Loucy (cell line): Measurements from ENCODE around the gene SLC35F3.

ENCODE experiments used
- H2AFZ ChIP-seq: fragments of 200-600 bp; sonication (generic); 2 replicates; pipeline ENCODE4 v1.6.0; 2016; ENCODE audit warnings: antibody characterized with exemption, mild to moderate bottlenecking, low read length, moderate library complexity
- H3F3A ChIP-seq: fragments of 200-600 bp; 2 replicates; pipeline ENCODE4 v1.6.0; 2016; ENCODE audit warnings: antibody characterized with exemption, low read depth, mild to moderate bottlenecking
- H3K27me3 ChIP-seq: fragments of 200-600 bp; sonication (generic); 2 replicates; pipeline ENCODE4 v1.6.1; 2014; ENCODE audit warnings: low read length, mild to moderate bottlenecking; ENCODE audit not compliant: insufficient read depth, poor library complexity, severe bottlenecking
- H3K36me3 ChIP-seq: fragments of 200-600 bp; sonication (generic); 2 replicates; pipeline ENCODE4 v1.6.1; 2016; ENCODE audit warnings: low read length; ENCODE audit not compliant: insufficient read depth
- H3K4me1 ChIP-seq: fragments of 200-600 bp; sonication (generic); 2 replicates; pipeline ENCODE4 v1.5.1; 2014; ENCODE audit warnings: low read length, mild to moderate bottlenecking; ENCODE audit not compliant: insufficient read depth, poor library complexity, severe bottlenecking
- H3K4me2 ChIP-seq: fragments of 200-600 bp; sonication (generic); 2 replicates; pipeline ENCODE4 v1.6.0; 2014; ENCODE audit warnings: antibody characterized with exemption, low read length, low read depth, mild to moderate bottlenecking; ENCODE audit not compliant: poor library complexity, severe bottlenecking
- H3K4me3 ChIP-seq: fragments of 200-600 bp; sonication (generic); 2 replicates; pipeline ENCODE4 v1.5.1; 2014; ENCODE audit warnings: low read length, mild to moderate bottlenecking, mixed read lengths; ENCODE audit not compliant: poor library complexity, severe bottlenecking
- H3K79me2 ChIP-seq: fragments of 200-600 bp; sonication (generic); 2 replicates; pipeline ENCODE4 v1.6.1; 2014; ENCODE audit warnings: low read length; ENCODE audit not compliant: insufficient read depth
- H3K9ac ChIP-seq: fragments of 200-600 bp; sonication (generic); 2 replicates; pipeline ENCODE4 v1.6.0; 2014; ENCODE audit warnings: mild to moderate bottlenecking, low read depth, low read length, moderate library complexity; ENCODE audit not compliant: poor library complexity, severe bottlenecking
- H3K9me2 ChIP-seq: fragments of 200-600 bp; sonication (generic); replicated peaks from 2 replicates; pipeline ENCODE4 v1.6.1; 2016; ENCODE audit warnings: low read depth, low read length, mixed read lengths
- H3K9me3 ChIP-seq: fragments of 200-600 bp; sonication (generic); 2 replicates; pipeline ENCODE4 v1.6.1; 2014; ENCODE audit warnings: mild to moderate bottlenecking, antibody characterized with exemption, low read length, low read depth; ENCODE audit not compliant: insufficient read depth
- H4K20me1 ChIP-seq: fragments of 200-600 bp; sonication (generic); 2 replicates; pipeline ENCODE4 v1.6.0; 2014; ENCODE audit warnings: antibody characterized with exemption, low read length, mild to moderate bottlenecking; ENCODE audit not compliant: insufficient read depth, poor library complexity, severe bottlenecking
- EZH2phosphoT487 ChIP-seq: fragments of 200-600 bp; IDR thresholded peaks from 2 replicates; pipeline ENCODE4 v1.6.1; 2018; ENCODE audit warnings: antibody characterized with exemption, mild to moderate bottlenecking, moderate library complexity, borderline replicate concordance
- TF ChIP-seq, protein P1 (sequence below): fragments of 200-600 bp; sonication (generic); conservative IDR thresholded peaks from 2 replicates; pipeline ENCODE4 v1.5.1; 2014; ENCODE audit warnings: mild to moderate bottlenecking, antibody characterized with exemption, low read length

The SLC35F3 gene

DNA sequence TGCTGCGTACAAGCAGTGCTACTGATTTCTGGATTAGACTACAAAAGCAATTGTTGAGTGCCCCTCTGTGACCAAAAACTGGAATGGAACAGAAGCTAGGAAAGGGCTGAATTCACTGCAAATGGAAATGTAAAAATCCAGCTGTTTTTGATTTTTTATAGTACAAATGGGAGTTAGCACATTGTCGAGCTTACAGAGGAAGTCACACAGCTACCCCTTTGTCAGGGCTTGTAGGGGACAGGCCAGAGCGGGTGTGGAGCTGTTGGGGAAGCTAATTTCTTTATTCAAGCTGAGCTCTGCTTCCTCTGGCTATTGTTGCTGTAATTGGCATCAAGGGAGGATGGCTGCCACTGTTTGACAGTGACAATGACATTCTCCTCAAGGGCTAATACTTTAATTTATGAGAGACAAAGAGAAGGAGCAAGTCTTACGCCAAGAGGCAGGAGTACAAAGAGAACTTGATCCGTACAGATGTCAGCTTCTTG is 96.1 kb downstream of the SLC35F3 start:
- no peaks in the 10 kb centered on the region for H3K9me2 ChIP-seq
- H3K4me1 ChIP-seq, result no peaks in the 10 kb centered on the region
- H2AFZ ChIP-seq, result no peak overlapping the region
- no peak for TF ChIP-seq EZH2phosphoT487
- no peaks in the 10 kb centered on the region for H3F3A ChIP-seq
- H3K4me2 ChIP-seq, result no peak overlapping the region
- H3K9ac ChIP-seq, result no peak overlapping the region
- H3K27me3 ChIP-seq, result no peaks in the 10 kb centered on the region
- no peaks in the 10 kb centered on the region for H3K36me3 ChIP-seq
- H4K20me1 ChIP-seq, result no peaks in the 10 kb centered on the region
- H3K4me3 ChIP-seq, result no peak overlapping the region
- no peaks in the 10 kb centered on the region for H3K79me2 ChIP-seq
- H3K9me3 ChIP-seq, result no peaks in the 10 kb centered on the region

DNA sequence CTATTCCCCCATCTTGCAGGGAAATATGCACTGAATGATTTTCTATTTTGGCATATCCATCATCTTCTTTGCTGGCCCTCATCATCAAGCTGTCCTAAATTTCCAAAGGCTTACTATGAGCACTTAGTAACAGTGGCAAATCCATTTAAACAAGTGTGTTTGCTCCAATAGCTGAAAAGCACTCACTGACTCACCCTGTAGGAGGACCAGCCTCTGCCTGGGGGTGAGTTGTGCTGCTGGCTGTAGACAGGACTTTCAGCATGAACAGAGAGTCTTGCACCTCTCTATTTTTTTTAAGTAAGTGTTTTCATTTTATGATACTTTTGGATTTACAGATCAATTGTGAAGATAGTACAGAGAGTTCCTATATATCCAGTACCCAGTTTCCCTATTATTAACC is 97.3 kb downstream of the SLC35F3 start:
- TF ChIP-seq EZH2phosphoT487, result no peak
- TF ChIP-seq, protein P1, sequence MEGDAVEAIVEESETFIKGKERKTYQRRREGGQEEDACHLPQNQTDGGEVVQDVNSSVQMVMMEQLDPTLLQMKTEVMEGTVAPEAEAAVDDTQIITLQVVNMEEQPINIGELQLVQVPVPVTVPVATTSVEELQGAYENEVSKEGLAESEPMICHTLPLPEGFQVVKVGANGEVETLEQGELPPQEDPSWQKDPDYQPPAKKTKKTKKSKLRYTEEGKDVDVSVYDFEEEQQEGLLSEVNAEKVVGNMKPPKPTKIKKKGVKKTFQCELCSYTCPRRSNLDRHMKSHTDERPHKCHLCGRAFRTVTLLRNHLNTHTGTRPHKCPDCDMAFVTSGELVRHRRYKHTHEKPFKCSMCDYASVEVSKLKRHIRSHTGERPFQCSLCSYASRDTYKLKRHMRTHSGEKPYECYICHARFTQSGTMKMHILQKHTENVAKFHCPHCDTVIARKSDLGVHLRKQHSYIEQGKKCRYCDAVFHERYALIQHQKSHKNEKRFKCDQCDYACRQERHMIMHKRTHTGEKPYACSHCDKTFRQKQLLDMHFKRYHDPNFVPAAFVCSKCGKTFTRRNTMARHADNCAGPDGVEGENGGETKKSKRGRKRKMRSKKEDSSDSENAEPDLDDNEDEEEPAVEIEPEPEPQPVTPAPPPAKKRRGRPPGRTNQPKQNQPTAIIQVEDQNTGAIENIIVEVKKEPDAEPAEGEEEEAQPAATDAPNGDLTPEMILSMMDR, result no peak

DNA sequence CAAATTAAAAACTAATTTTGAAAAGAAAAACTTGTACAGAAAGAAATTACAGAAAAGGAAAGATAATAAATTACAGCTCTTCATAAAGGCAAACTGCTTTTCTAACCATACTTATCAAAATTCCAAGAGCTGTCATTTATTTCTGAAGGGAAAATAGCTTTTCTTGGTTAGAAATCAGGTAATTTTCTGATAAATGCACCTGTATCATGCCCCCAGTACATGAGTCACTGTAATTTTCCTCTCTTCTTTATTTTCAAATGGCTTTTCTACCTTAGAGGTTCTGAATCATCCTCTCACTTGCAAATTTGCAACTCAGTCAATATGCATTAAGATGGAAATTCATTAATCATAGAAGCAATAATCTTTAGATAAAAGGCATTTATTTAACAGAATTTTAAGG is 100.1 kb downstream of the SLC35F3 start:
- H3K4me2 ChIP-seq, result no peak overlapping the region
- no peaks in the 10 kb centered on the region for H4K20me1 ChIP-seq
- H3F3A ChIP-seq, result no peaks in the 10 kb centered on the region
- H2AFZ ChIP-seq, result no peak overlapping the region
- no peaks in the 10 kb centered on the region for H3K27me3 ChIP-seq
- H3K4me1 ChIP-seq, result no peaks in the 10 kb centered on the region
- H3K9me3 ChIP-seq, result no peaks in the 10 kb centered on the region
- no peak overlapping the region for H3K4me3 ChIP-seq
- H3K9me2 ChIP-seq, result no peaks in the 10 kb centered on the region
- TF ChIP-seq EZH2phosphoT487, result no peak
- TF ChIP-seq, protein P1, result no peak
- no peaks in the 10 kb centered on the region for H3K79me2 ChIP-seq
- no peaks in the 10 kb centered on the region for H3K36me3 ChIP-seq
- no peak overlapping the region for H3K9ac ChIP-seq

More for the DNA sequence above, 97.3 kb downstream of the SLC35F3 start:
- H3K9ac ChIP-seq, result no peak overlapping the region
- no peaks in the 10 kb centered on the region for H3K4me1 ChIP-seq
- no peaks in the 10 kb centered on the region for H3K79me2 ChIP-seq
- no peak overlapping the region for H3K4me2 ChIP-seq
- H3F3A ChIP-seq, result no peaks in the 10 kb centered on the region
- no peaks in the 10 kb centered on the region for H3K9me2 ChIP-seq
- no peaks in the 10 kb centered on the region for H3K36me3 ChIP-seq
- no peaks in the 10 kb centered on the region for H3K9me3 ChIP-seq
- no peak overlapping the region for H2AFZ ChIP-seq
- H4K20me1 ChIP-seq, result no peaks in the 10 kb centered on the region
- no peak overlapping the region for H3K4me3 ChIP-seq
- H3K27me3 ChIP-seq, result no peaks in the 10 kb centered on the region

- H3K9ac ChIP-seq, result no peak overlapping the region
- H3K36me3 ChIP-seq, result no peaks in the 10 kb centered on the region
- H3F3A ChIP-seq, result no peaks in the 10 kb centered on the region
- H3K9me3 ChIP-seq, result no peaks in the 10 kb centered on the region
- H2AFZ ChIP-seq, result no peak overlapping the region
- no peaks in the 10 kb centered on the region for H4K20me1 ChIP-seq
- H3K4me1 ChIP-seq, result no peaks in the 10 kb centered on the region
- TF ChIP-seq EZH2phosphoT487, result no peak
- TF ChIP-seq, protein P1, result no peak
- no peaks in the 10 kb centered on the region for H3K79me2 ChIP-seq
- H3K4me3 ChIP-seq, result no peak overlapping the region
- no peaks in the 10 kb centered on the region for H3K9me2 ChIP-seq
- H3K27me3 ChIP-seq, result no peaks in the 10 kb centered on the region
- no peak overlapping the region for H3K4me2 ChIP-seq
Observed at GRCh38 chr1:234007684-234008083, 103.2 kb downstream of the SLC35F3 start.
